ENCODE measurements around the gene HAUS6. TPM values are rescaled to one million over a fixed set of nuclear protein-coding genes. Genes with fewer than 3 reads are reported as not detected.

The HAUS6 gene
- total and polyA plus RNA-seq, 2 of the 8 experiments (the other 6 are each of a cell fraction or from before 2014, with no cell fraction given) = 11.7 to 52.4 TPM

GRCh38 chr9:19020886-19021455, 81.7 kb downstream of the HAUS6 start:
- Histone ChIP-seq H3K36me3 (ENCODE audit: control insufficient read depth in 2 of 4, insufficient read depth in 4 of 4, low read length in 3 of 4) (no peaks in the 10 kb centered on the region), H3K27me3 (replicated peaks in 1 of 4; ENCODE audit: control insufficient read depth in 3 of 4, extremely low read depth in 1 of 4, insufficient read depth in 3 of 4, low read length in 3 of 4) (no peaks in the 10 kb centered on the region), H3K4me2 (ENCODE audit: insufficient read depth in 1 of 2, low read depth in 2 of 2, low read length in 2 of 2) (no peak overlapping the region), H3K9me3 (ENCODE audit: insufficient read depth in 2 of 2, low read depth in 1 of 2, low read length in 1 of 2) (no peaks in the 10 kb centered on the region), H2BK12ac (ENCODE audit: low read depth, low read length) (no peak overlapping the region), H2AK5ac (ENCODE audit: low read depth, low read length) (no peak overlapping the region), H3K56ac (replicated peaks; ENCODE audit: insufficient read length, low read depth, low read length) (no peak overlapping the region), H3K27ac (ENCODE audit: low read depth, low read length) (no peak overlapping the region), H3K4ac (replicated peaks; ENCODE audit: insufficient read length, low read depth, low read length) (no peak overlapping the region), H2BK5ac (ENCODE audit: low read depth, low read length) (no peak overlapping the region), H3K23me2 (ENCODE audit: low read depth, low read length) (no peaks in the 10 kb centered on the region), H3K79me2 (ENCODE audit: control insufficient read depth in 1 of 2, insufficient read depth in 2 of 2, low read length in 2 of 2) (no peaks in the 10 kb centered on the region), H3K18ac (ENCODE audit: extremely low read depth, low read length) (no peak overlapping the region), H2BK15ac (ENCODE audit: low read length) (no peak overlapping the region), H3K14ac (ENCODE audit: insufficient read length) (no peak overlapping the region), H2AFZ (ENCODE audit: low read length) (no peak overlapping the region), H4K8ac (ENCODE audit: extremely low read depth, insufficient read depth, low read length) (no peak overlapping the region), H4K91ac (replicated peaks; ENCODE audit: insufficient read length, low read length) (no peak overlapping the region), H3K79me1 (ENCODE audit: low read depth, low read length) (no peaks in the 10 kb centered on the region), H3K9ac (replicated peaks in 1 of 4; ENCODE audit: extremely low read depth in 1 of 4, low read depth in 3 of 4, low read length in 3 of 4) (no peak overlapping the region), H4K5ac (ENCODE audit: insufficient read length, low read depth, low read length) (no peak overlapping the region), H3K23ac (ENCODE audit: insufficient read length) (no peak overlapping the region), H3K4me1 (replicated peaks in 1 of 4; ENCODE audit: control insufficient read depth in 3 of 4, insufficient read depth in 4 of 4, low read length in 3 of 4) (no peaks in the 10 kb centered on the region), H3K4me3 (ENCODE audit: extremely low read depth in 1 of 4, insufficient read depth in 2 of 4, low read depth in 3 of 4, low read length in 4 of 4) (no peak overlapping the region), H4K20me1 (replicated peaks in 1 of 2; ENCODE audit: control insufficient read depth in 1 of 2, insufficient read depth in 2 of 2, low read length in 2 of 2) (no peaks in the 10 kb centered on the region), H2BK120ac (replicated peaks; ENCODE audit: low read depth, low read length) (no peak overlapping the region), H2BK20ac (ENCODE audit: low read length) (no peak overlapping the region)
- WGBS, 2 experiments (ENCODE audit: extremely low coverage in 1 of 2, insufficient coverage in 1 of 2, insufficient read length in 1 of 2, insufficient replicate concordance in 2 of 2, low coverage in 1 of 2, low lambda C conversion rate in 2 of 2, missing lambda C conversion rate in 1 of 2) = 95% methylated on average over 3 of the region's 3 CpGs; no CpG with 5 or more reads in 1 of the 2 experiments
- no peak for FAIRE-seq
- ChIA-PET POLR2A (ENCODE audit: partially characterized antibody) (no interaction called here), CTCF (ENCODE audit: partially characterized antibody) (interaction anchor here (0.6 to 1.2 kb wide), 4 partner anchors 8 to 469 kb away, joined by 3 read pairs; no protein-coding TSS in a partner anchor)
- no peak for DNase-seq (ENCODE audit: low read depth in 1 of 2, low spot score in 2 of 2)
- TF ChIP-seq HDAC2 (IDR thresholded peaks at IDR 0.05; ENCODE audit: borderline replicate concordance in 1 of 2, low read depth in 2 of 2, low read length in 2 of 2) (no peak), MAX (IDR thresholded peaks at IDR 0.05) (no peak), NANOG (IDR thresholded peaks at IDR 0.05; ENCODE audit: insufficient read depth, low read depth, low read length, poor library complexity, severe bottlenecking) (no peak), SAP30 (IDR thresholded peaks at IDR 0.05; ENCODE audit: insufficient read depth, insufficient replicate concordance, low read length) (no peak)
